WTC11 (cell line): Measurements from ENCODE around the gene NDRG2.

ENCODE experiments used
- CREB1 ChIP-seq: sonication (generic); formaldehyde crosslinking; IDR thresholded peaks from 2 replicates; pipeline ENCODE4 v1.8.0; 2023; ENCODE audit warnings: mild to moderate bottlenecking, missing genetic modification reagents
- CREM ChIP-seq: sonication (generic); formaldehyde crosslinking; IDR thresholded peaks from 2 replicates; pipeline ENCODE4 v1.8.1; 2022; ENCODE audit warnings: mild to moderate bottlenecking, missing genetic modification reagents, moderate library complexity
- ELF4 ChIP-seq: sonication (generic); formaldehyde crosslinking; IDR thresholded peaks from 2 replicates; pipeline ENCODE4 v1.8.1; 2022; ENCODE audit warnings: low read depth, mild to moderate bottlenecking, moderate library complexity, missing genetic modification reagents
- FOXP1 ChIP-seq: sonication (generic); formaldehyde crosslinking; IDR thresholded peaks from 2 replicates; pipeline ENCODE4 v1.8.0; 2022; ENCODE audit warnings: missing genetic modification reagents, mild to moderate bottlenecking, moderate library complexity, borderline replicate concordance
- JUN ChIP-seq: sonication (generic); formaldehyde crosslinking; IDR thresholded peaks from 2 replicates; pipeline ENCODE4 v1.8.0; 2023; ENCODE audit warnings: mild to moderate bottlenecking, missing genetic modification reagents
- SMAD3 ChIP-seq: sonication (generic); formaldehyde crosslinking; IDR thresholded peaks from 2 replicates; pipeline ENCODE4 v1.8.0; 2022; ENCODE audit warnings: missing genetic modification reagents, mild to moderate bottlenecking, borderline replicate concordance
- ZNF232 ChIP-seq: sonication (generic); formaldehyde crosslinking; IDR thresholded peaks from 2 replicates; pipeline ENCODE4 v1.8.0; 2022; ENCODE audit warnings: mild to moderate bottlenecking, missing genetic modification reagents
- ZNF416 ChIP-seq: fragments of 250-450 bp; sonication (Bioruptor Pico); IDR thresholded peaks from 2 replicates; pipeline ENCODE4 v1.9.0; 2021; ENCODE audit warnings: mild to moderate bottlenecking, inconsistent platforms
- TF ChIP-seq, protein P1 (sequence below): sonication (generic); formaldehyde crosslinking; IDR thresholded peaks from 2 replicates; pipeline ENCODE4 v1.8.0; 2023; ENCODE audit warnings: mild to moderate bottlenecking, missing genetic modification reagents
- TF ChIP-seq, protein P2 (sequence below): fragments of 200-600 bp; IDR thresholded peaks from 2 replicates; pipeline ENCODE4 v1.8.0; 2022; ENCODE audit warnings: antibody characterized with exemption
- TF ChIP-seq, protein P3 (sequence below): sonication (generic); formaldehyde crosslinking; IDR thresholded peaks from 2 replicates; pipeline ENCODE4 v1.8.1; 2023; ENCODE audit warnings: mild to moderate bottlenecking, missing genetic modification reagents, moderate library complexity
- TF ChIP-seq, protein P4 (sequence below): sonication (generic); formaldehyde crosslinking; IDR thresholded peaks from 2 replicates; pipeline ENCODE4 v1.8.0; 2022; ENCODE audit warnings: mild to moderate bottlenecking, missing genetic modification reagents
- TF ChIP-seq, protein P5 (sequence below): sonication (generic); formaldehyde crosslinking; IDR thresholded peaks from 2 replicates; pipeline ENCODE4 v1.8.1; 2023; ENCODE audit warnings: mild to moderate bottlenecking, missing genetic modification reagents, moderate library complexity

DNA sequence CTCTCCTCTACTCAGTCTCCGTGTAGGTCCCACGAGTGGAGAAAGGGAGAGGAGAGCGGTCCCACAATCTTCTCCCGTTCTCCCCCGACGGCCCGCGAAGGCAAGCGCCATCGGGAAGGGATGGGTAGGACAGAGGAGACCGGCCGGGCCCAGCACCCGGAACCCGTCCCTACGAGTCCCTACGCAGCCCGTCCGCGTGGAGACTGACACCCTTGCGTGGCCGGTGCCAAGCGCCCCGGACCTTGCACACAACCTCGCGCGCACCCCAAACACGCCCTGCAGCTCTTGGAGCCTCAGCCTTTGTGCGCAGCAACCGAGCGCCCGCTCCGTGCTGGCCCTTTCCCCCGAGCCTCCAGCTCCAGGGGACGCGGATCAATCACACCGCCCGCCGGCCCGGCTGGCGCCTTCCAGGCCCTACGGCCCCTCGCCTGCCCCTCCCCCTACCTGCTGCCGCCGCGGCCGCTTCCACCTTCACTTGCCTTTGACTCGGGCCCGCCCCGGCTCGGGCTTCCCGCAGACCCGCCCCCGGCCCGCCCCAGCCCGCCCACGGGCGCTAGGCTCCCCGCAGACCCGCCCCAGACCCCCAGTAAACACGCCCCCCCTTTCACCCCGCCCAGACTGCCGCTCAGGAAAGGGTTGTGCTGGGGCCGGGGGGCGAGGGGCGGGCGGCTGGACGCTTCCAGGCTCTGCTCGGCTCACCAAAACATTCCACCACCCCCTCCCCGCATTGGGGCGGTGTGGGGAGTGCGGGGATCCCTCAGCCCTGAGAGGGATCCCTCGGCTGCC, at the start of gene NDRG2:
- TF ChIP-seq, protein P1, sequence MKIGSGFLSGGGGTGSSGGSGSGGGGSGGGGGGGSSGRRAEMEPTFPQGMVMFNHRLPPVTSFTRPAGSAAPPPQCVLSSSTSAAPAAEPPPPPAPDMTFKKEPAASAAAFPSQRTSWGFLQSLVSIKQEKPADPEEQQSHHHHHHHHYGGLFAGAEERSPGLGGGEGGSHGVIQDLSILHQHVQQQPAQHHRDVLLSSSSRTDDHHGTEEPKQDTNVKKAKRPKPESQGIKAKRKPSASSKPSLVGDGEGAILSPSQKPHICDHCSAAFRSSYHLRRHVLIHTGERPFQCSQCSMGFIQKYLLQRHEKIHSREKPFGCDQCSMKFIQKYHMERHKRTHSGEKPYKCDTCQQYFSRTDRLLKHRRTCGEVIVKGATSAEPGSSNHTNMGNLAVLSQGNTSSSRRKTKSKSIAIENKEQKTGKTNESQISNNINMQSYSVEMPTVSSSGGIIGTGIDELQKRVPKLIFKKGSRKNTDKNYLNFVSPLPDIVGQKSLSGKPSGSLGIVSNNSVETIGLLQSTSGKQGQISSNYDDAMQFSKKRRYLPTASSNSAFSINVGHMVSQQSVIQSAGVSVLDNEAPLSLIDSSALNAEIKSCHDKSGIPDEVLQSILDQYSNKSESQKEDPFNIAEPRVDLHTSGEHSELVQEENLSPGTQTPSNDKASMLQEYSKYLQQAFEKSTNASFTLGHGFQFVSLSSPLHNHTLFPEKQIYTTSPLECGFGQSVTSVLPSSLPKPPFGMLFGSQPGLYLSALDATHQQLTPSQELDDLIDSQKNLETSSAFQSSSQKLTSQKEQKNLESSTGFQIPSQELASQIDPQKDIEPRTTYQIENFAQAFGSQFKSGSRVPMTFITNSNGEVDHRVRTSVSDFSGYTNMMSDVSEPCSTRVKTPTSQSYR (CRISPR knock-in tag), result 0 out of 2 replicates have a peak, but pooled peaks have one; percentile 49
- TF ChIP-seq SMAD3 (CRISPR knock-in tag) (no peak), ZNF416 (no peak), JUN (no peak), ELF4 (CRISPR knock-in tag) (no peak), ZNF232 (CRISPR knock-in tag) (no peak), FOXP1 (CRISPR knock-in tag) (no peak), CREM (CRISPR knock-in tag) (no peak), CREB1 (CRISPR knock-in tag) (no peak)
- TF ChIP-seq, protein P2, sequence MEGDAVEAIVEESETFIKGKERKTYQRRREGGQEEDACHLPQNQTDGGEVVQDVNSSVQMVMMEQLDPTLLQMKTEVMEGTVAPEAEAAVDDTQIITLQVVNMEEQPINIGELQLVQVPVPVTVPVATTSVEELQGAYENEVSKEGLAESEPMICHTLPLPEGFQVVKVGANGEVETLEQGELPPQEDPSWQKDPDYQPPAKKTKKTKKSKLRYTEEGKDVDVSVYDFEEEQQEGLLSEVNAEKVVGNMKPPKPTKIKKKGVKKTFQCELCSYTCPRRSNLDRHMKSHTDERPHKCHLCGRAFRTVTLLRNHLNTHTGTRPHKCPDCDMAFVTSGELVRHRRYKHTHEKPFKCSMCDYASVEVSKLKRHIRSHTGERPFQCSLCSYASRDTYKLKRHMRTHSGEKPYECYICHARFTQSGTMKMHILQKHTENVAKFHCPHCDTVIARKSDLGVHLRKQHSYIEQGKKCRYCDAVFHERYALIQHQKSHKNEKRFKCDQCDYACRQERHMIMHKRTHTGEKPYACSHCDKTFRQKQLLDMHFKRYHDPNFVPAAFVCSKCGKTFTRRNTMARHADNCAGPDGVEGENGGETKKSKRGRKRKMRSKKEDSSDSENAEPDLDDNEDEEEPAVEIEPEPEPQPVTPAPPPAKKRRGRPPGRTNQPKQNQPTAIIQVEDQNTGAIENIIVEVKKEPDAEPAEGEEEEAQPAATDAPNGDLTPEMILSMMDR, result no peak
- TF ChIP-seq, protein P3, sequence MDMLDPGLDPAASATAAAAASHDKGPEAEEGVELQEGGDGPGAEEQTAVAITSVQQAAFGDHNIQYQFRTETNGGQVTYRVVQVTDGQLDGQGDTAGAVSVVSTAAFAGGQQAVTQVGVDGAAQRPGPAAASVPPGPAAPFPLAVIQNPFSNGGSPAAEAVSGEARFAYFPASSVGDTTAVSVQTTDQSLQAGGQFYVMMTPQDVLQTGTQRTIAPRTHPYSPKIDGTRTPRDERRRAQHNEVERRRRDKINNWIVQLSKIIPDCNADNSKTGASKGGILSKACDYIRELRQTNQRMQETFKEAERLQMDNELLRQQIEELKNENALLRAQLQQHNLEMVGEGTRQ (CRISPR knock-in tag), result no peak
- TF ChIP-seq, protein P4, sequence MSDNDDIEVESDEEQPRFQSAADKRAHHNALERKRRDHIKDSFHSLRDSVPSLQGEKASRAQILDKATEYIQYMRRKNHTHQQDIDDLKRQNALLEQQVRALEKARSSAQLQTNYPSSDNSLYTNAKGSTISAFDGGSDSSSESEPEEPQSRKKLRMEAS (CRISPR knock-in tag), result no peak
- TF ChIP-seq, protein P5, sequence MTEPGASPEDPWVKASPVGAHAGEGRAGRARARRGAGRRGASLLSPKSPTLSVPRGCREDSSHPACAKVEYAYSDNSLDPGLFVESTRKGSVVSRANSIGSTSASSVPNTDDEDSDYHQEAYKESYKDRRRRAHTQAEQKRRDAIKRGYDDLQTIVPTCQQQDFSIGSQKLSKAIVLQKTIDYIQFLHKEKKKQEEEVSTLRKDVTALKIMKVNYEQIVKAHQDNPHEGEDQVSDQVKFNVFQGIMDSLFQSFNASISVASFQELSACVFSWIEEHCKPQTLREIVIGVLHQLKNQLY (CRISPR knock-in tag), result no peak
